GM12878 (cell line): ENCODE results near the gene GPX7. TPM values are rescaled to one million over a fixed set of nuclear protein-coding genes. Genes with fewer than 3 reads are reported as not detected.
A peak's percentile ranks its signal among the peaks of the same experiment; 100 is the strongest.

Experiments used
- ATAC-seq: fragments of 200-7000 bp; cut with Tn5 transposase; 3 replicates; pipeline ENCODE4 v1.9.1; 2020; ENCODE audit warnings: mild to moderate bottlenecking, moderate library complexity
- BruUV-seq: library from RNA; stranded (reverse); fragments of 400-500 nt; replicated peaks from 2 replicates; lab custom pipeline; 2021; lab: Mats Ljungman, UMichigan
- CTCF ChIA-PET: fragments of 300-600 bp; sonication (Branson Sonifier 250); formaldehyde crosslinking; extraction: SDS; loops from one replicate; lab custom pipeline; 2021; ENCODE audit warnings: inconsistent platforms; lab: Yijun Ruan, JAX
- POLR2A ChIA-PET: fragments of 350-600 bp; formaldehyde crosslinking; extraction: SDS; loops from one replicate; lab custom pipeline; 2021; ENCODE audit warnings: inconsistent platforms; lab: Charles Lee
- RAD21 ChIA-PET: fragments of 300-600 bp; sonication (Branson Sonifier 250); formaldehyde crosslinking; loops from one replicate; lab custom pipeline; 2023; ENCODE audit warnings: antibody characterized with exemption; ENCODE audit not compliant: unreplicated experiment; lab: Charles Lee
- SMC1A ChIA-PET: fragments of 300-600 bp; sonication (Branson Sonifier 250); formaldehyde crosslinking; loops from one replicate; lab custom pipeline; 2023; ENCODE audit not compliant: unreplicated experiment, uncharacterized antibody; lab: Charles Lee
- DNase-seq: peaks from one replicate; pipeline ENCODE4 v3.0.0-alpha.2; 2011; ENCODE audit warnings: low read depth, low spot score
- FAIRE-seq: peaks from 3 replicates; lab custom pipeline; 2011; peaks lifted over from hg19 to GRCh38; lab: Jason Lieb, UNC
- H2AFZ ChIP-seq: 2 replicates; pipeline ENCODE4 v1.6.0; 2011; ENCODE audit warnings: low read depth, low read length, control low read depth; ENCODE audit not compliant: control insufficient read depth
- H3K27ac ChIP-seq: 2 replicates; pipeline ENCODE4 v1.5.1; 2011; ENCODE audit warnings: control low read depth; ENCODE audit not compliant: control insufficient read depth, insufficient read depth
- H3K27me3 ChIP-seq, 2 experiments: replicated peaks in 1 of 2; 2 replicates each; pipeline versions ENCODE4 v1.6.0 to v1.6.1; 2011; ENCODE audit warnings: low read length in 1 of 2; ENCODE audit not compliant: control insufficient read depth in 2 of 2, insufficient read depth in 2 of 2
- H3K36me3 ChIP-seq, 2 experiments: 2 replicates each; pipeline ENCODE4 v1.5.1; 2011; ENCODE audit warnings: low read length in 1 of 2; ENCODE audit not compliant: control insufficient read depth in 2 of 2, insufficient read depth in 2 of 2
- H3K4me1 ChIP-seq: 2 replicates; pipeline ENCODE4 v1.6.1; 2011; ENCODE audit warnings: mild to moderate bottlenecking, low read length, moderate library complexity, mixed read lengths; ENCODE audit not compliant: control insufficient read depth, insufficient read depth
- H3K4me2 ChIP-seq: 2 replicates; pipeline ENCODE4 v1.6.0; 2011; ENCODE audit warnings: control low read depth; ENCODE audit not compliant: control insufficient read depth, insufficient read depth
- H3K4me3 ChIP-seq: fragments of 200-600 bp; sonication (generic); 2 replicates; pipeline ENCODE4 v1.5.1; 2016
- H3K79me2 ChIP-seq: 2 replicates; pipeline ENCODE4 v1.6.0; 2011; ENCODE audit warnings: low read length; ENCODE audit not compliant: control insufficient read depth, insufficient read depth
- H3K9ac ChIP-seq: 2 replicates; pipeline ENCODE4 v1.8.0; 2011; ENCODE audit warnings: low read length, control low read depth, mixed read lengths; ENCODE audit not compliant: control insufficient read depth, insufficient read depth
- H3K9me3 ChIP-seq: replicated peaks from 3 replicates; pipeline ENCODE4 v1.5.1; 2011; ENCODE audit warnings: mild to moderate bottlenecking, low read length; ENCODE audit not compliant: control insufficient read depth, insufficient read depth
- H4K20me1 ChIP-seq: 2 replicates; pipeline ENCODE4 v1.6.0; 2011; ENCODE audit not compliant: control insufficient read depth, insufficient read depth
- HDGF ChIP-seq: fragments of 450-650 bp; IDR thresholded peaks from 2 replicates; pipeline ENCODE4 v1.6.1; 2016; ENCODE audit warnings: antibody characterized with exemption
- IKZF2 ChIP-seq, 2 experiments: fragments of 450-650 bp; IDR thresholded peaks; 2 replicates each; pipeline ENCODE4 v1.6.1; 2017; ENCODE audit warnings: mild to moderate bottlenecking in 2 of 2, moderate library complexity in 2 of 2
- NBN ChIP-seq: fragments of 450-650 bp; IDR thresholded peaks from 2 replicates; pipeline ENCODE4 v1.6.1; 2016
- RELB ChIP-seq: fragments of 450-650 bp; IDR thresholded peaks from 2 replicates; pipeline ENCODE4 v1.6.1; 2017; ENCODE audit warnings: low read depth, mild to moderate bottlenecking, moderate library complexity
- SUPT20H ChIP-seq: IDR thresholded peaks from 2 replicates; pipeline ENCODE4 v1.6.1; 2011; ENCODE audit warnings: low read depth, mild to moderate bottlenecking, low read length, moderate library complexity, borderline replicate concordance; ENCODE audit not compliant: control insufficient read depth
- WGBS: methylation state at CpG from one replicate; pipeline ENCODE4 v1.1.6; 2016; ENCODE audit warnings: low lambda C conversion rate; ENCODE audit not compliant: insufficient replicate concordance, insufficient coverage; ENCODE audit errors: missing lambda C conversion rate; 5-methylcytosine and 5-hydroxymethylcytosine counted together
- in situ Hi-C: fragments of 300-500 bp; cut with MboI; formaldehyde crosslinking; loops from 9 replicates; pipeline ENCODE4 v1.14.3; 2018; ENCODE audit warnings: mixed read lengths
- intact Hi-C: fragments of 100-400 bp; cut with micrococcal nuclease; formaldehyde crosslinking; loops from one replicate; pipeline ENCODE4 v1.14.2; 2022; ENCODE audit not compliant: unreplicated experiment
- polyA plus RNA-seq, 11 experiments: library from polyadenylated mRNA; depleted of rRNA in 4 of 11; unstranded in 6 of 11; stranded (reverse) in 5 of 11; fragments of >200 nt; fragmentation: Nextera tagmentation in 4 of 11; fragmentation: Illumina TruSeq in 1 of 11; extraction: Ambion mirVana in 4 of 11; extraction: Trizol in 1 of 11; gene quantifications; 1 replicate in 1 of 11; 2 replicates in 10 of 11; pipeline versions ENCODE4 v1.2.1 to v1.2.3, GENCODE V29; 2011 to 2016; ENCODE audit warnings: inconsistent platforms in 2 of 11, missing spikeins in 2 of 11, low read depth in 1 of 11
- total RNA-seq, 4 experiments: library from RNA; depleted of rRNA in 3 of 4; stranded (reverse); fragments of >200 nt in 3 of 4; fragmentation: Illumina TruSeq in 1 of 4; extraction: Trizol in 1 of 4; gene quantifications; 2 replicates each; pipeline versions ENCODE4 v1.2.1 to v1.2.3, GENCODE V29; 2013 to 2021
- TF ChIP-seq, protein P1 (sequence below): IDR thresholded peaks from 2 replicates; pipeline ENCODE4 v1.6.1; 2011; ENCODE audit warnings: mild to moderate bottlenecking, low read depth, low read length, moderate library complexity; ENCODE audit not compliant: insufficient replicate concordance
- TF ChIP-seq, protein P2 (sequence below): fragments of 450-650 bp; IDR thresholded peaks from 2 replicates; pipeline ENCODE4 v1.6.1; 2018; ENCODE audit warnings: mild to moderate bottlenecking, low read depth, moderate library complexity; ENCODE audit not compliant: partially characterized antibody

GPX7 gene
- total and polyA plus RNA-seq, 10 of the 15 experiments (the other 5 are each of a cell fraction or from before 2014, with no cell fraction given) = 1.9 to 4.2 (median 2.5) TPM; not detected in 1

- TF ChIP-seq IKZF2 (IDR thresholded peaks at IDR 0.05) (peak; percentile 26 to 42; a peak in 2 of 4 replicates), NBN (peak; percentile 40; the same call in 1 of the 2 replicates), RELB (peak; percentile 54; the same call in 1 of the 2 replicates), SUPT20H (no peak)
- TF ChIP-seq, protein P1, sequence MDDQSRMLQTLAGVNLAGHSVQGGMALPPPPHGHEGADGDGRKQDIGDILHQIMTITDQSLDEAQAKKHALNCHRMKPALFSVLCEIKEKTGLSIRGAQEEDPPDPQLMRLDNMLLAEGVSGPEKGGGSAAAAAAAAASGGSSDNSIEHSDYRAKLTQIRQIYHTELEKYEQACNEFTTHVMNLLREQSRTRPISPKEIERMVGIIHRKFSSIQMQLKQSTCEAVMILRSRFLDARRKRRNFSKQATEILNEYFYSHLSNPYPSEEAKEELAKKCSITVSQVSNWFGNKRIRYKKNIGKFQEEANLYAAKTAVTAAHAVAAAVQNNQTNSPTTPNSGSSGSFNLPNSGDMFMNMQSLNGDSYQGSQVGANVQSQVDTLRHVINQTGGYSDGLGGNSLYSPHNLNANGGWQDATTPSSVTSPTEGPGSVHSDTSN = peak; percentile 40
Observed at GRCh38 chr1:52641307-52641706, 39.1 kb downstream of the GPX7 start (continued).

DNA sequence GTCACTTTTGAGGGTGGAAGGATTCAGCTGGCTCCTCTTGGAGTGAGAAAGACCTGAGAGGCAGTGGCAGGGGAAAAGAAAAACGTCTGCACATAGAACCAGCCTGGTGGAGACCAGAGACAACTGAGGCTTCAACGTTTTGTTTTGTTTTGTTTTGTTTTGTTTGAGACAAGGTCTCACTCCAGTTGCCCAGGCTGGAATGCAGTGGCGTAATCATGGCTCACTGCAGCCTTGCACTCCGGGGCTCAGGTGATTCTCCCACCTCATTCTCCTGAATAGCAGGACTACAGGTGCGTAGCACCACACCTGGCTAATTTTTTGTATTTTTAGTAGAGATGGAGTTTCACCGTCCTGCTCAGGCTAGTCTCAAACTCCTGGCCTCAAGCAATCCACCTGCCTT is 43.1 kb downstream of the GPX7 start:
- DNase-seq (no peak), FAIRE-seq (no peak), ATAC-seq (no peak)
- ChIA-PET CTCF (interaction anchor here (0.7 kb wide), 1 partner anchor 51 kb away, joined by 4 read pairs; no protein-coding TSS in a partner anchor), POLR2A (no interaction called here), SMC1A (no interaction called here)
- Histone ChIP-seq H3K27me3 (no peaks in the 10 kb centered on the region), H3K4me1 (0 out of 2 replicates have a peak, but pooled peaks cover 5% of the 10 kb centered on the region), H3K9me3 (no peaks in the 10 kb centered on the region), H3K27ac (no peak overlapping the region), H3K9ac (no peak overlapping the region), H3K36me3 (no peaks in the 10 kb centered on the region), H4K20me1 (no peaks in the 10 kb centered on the region), H3K79me2 (no peaks in the 10 kb centered on the region)
- 29% methylated on average over 6 of the region's 6 CpGs for WGBS
- in situ Hi-C loops = no loop called here
- TF ChIP-seq HDGF = no peak
- TF ChIP-seq, protein P2, sequence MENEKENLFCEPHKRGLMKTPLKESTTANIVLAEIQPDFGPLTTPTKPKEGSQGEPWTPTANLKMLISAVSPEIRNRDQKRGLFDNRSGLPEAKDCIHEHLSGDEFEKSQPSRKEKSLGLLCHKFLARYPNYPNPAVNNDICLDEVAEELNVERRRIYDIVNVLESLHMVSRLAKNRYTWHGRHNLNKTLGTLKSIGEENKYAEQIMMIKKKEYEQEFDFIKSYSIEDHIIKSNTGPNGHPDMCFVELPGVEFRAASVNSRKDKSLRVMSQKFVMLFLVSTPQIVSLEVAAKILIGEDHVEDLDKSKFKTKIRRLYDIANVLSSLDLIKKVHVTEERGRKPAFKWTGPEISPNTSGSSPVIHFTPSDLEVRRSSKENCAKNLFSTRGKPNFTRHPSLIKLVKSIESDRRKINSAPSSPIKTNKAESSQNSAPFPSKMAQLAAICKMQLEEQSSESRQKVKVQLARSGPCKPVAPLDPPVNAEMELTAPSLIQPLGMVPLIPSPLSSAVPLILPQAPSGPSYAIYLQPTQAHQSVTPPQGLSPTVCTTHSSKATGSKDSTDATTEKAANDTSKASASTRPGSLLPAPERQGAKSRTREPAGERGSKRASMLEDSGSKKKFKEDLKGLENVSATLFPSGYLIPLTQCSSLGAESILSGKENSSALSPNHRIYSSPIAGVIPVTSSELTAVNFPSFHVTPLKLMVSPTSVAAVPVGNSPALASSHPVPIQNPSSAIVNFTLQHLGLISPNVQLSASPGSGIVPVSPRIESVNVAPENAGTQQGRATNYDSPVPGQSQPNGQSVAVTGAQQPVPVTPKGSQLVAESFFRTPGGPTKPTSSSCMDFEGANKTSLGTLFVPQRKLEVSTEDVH = no peak
- TF ChIP-seq, all 136 proteins: peak for 0
- BruUV-seq = no TSS peak
- Histone ChIP-seq H3K4me2 (no peak overlapping the region), H3K4me3 (no peak overlapping the region), H2AFZ (no peak overlapping the region)
- RAD21 ChIA-PET = no interaction called here
- intact Hi-C loops = no loop called here
